Esophagus squamous epithelium (tissue), 4 donors: ENCODE data around the gene GIT1.

ENCODE experiments used
- CTCF ChIP-seq, 6 experiments: fragments of 450-650 bp in 4 of 6; fragments of 200-600 bp in 2 of 6; sonication (generic) in 2 of 6; IDR thresholded peaks; one replicate each; pipeline ENCODE4 v1.5.1; 2016 to 2019; ENCODE audit warnings: antibody characterized with exemption in 6 of 6, mild to moderate bottlenecking in 4 of 6, moderate library complexity in 4 of 6
- POLR2A ChIP-seq, 4 donors: fragments of 450-650 bp; IDR thresholded peaks; one replicate each; pipeline ENCODE4 v1.6.1; 2017; ENCODE audit warnings: antibody characterized with exemption in 4 of 4, mild to moderate bottlenecking in 4 of 4, moderate library complexity in 3 of 4

- TF ChIP-seq CTCF (IDR thresholded peaks at IDR 0.05), result peak in 1 of 6 experiments; percentile 13
- peak in 2 of 4 donors; percentile 46 to 69 for TF ChIP-seq POLR2A (IDR thresholded peaks at IDR 0.05)
These were observed 26.2 kb upstream of the GIT1 start for GRCh38 chr17:29615492-29616299.
